ENCODE results near the gene TMIE. TPM values are rescaled to one million over a fixed set of nuclear protein-coding genes. Genes with fewer than 3 reads are reported as not detected.

TMIE gene
- total and polyA plus RNA-seq, 7 donors, result 0.63 to 1.8 (median 1.3) TPM; not detected in 3

GRCh38 chr3:46694520-46694919 is 6.7 kb upstream of the TMIE start:
- TF ChIP-seq EP300 (IDR thresholded peaks at IDR 0.05) (no peak), POLR2AphosphoS5 (IDR thresholded peaks at IDR 0.05) (no peak)
- 96% methylated on average over 3 of the region's 3 CpGs for WGBS, 2 donors
- no peak for DNase-seq
- H3K36me3 ChIP-seq, result no peaks in the 10 kb centered on the region
- no peak overlapping the region for H3K4me3 ChIP-seq
- H3K4me1 ChIP-seq, result peaks cover 0 to 53% (median 48%) of the 10 kb centered on the region in 4 donors
- no peaks in the 10 kb centered on the region for H3K9me3 ChIP-seq
- H3K27me3 ChIP-seq, result no peaks in the 10 kb centered on the region
- peak overlapping the region; percentile 57 to 79 (median 64) for H3K27ac ChIP-seq
- intact Hi-C loops (cut with DNase I), result no loop called here

DNA sequence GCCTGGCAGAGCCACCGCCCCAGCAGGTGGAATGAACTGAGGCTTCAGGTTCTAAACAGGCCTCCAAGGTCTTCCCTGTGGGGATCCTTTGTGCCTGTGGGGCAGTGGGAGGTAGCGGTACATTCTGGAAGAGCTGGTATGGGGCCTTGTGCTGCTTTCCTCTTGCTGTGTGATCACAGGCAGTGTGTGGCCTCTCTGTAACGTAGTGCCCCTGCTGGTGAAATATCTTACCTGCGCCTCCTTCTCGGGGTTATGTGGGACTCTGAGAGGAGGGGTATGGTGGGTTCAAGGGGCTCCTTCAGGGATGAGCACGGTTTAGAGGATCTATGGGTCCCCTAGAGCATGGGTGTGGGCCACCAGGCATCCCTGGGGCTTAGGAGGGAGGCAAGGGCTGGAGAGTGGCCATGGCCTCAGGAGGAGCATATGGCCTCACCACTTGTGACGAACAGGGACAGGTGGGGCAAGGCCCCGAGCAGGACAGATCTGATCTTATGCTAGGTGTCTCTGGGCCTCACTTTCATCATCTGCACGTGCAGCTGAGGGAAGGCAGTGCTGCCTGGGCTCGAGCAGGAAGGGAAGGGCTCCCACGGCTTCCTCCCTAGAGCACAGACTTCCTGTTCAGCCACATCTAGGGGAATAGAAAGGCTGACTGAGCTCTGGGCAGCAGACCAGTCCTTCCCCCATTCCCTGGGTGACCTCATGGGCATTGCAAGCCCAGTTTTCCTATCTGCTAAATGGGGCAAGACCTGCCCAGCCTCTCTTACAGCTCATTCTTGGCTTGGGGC is 5.8 kb upstream of the TMIE start:
- TF ChIP-seq CTCF (IDR thresholded peaks at IDR 0.05) (no peak), POLR2AphosphoS5 (IDR thresholded peaks at IDR 0.05) (peak in 1 of 4 donors; percentile 44)
- H3K27ac ChIP-seq, result peak overlapping the region; percentile 57 to 79 (median 64)
- H3K36me3 ChIP-seq, result no peaks in the 10 kb centered on the region
- 61 to 77% methylated on average over 11 of the region's 11 CpGs for WGBS, 2 donors
- intact Hi-C loops (cut with DNase I), result no loop called here
- peak; percentile 83 for DNase-seq
- no peaks in the 10 kb centered on the region for H3K9me3 ChIP-seq
- no peak overlapping the region for H3K4me3 ChIP-seq
- H3K27me3 ChIP-seq, result peaks cover 0 to under 1% (median 0%) of the 10 kb centered on the region in 3 donors
- peaks cover 0 to 62% (median 50%) of the 10 kb centered on the region in 4 donors for H3K4me1 ChIP-seq

GRCh38 chr3:46695962-46696894 is 5.0 kb upstream of the TMIE start:
- intact Hi-C loops (cut with DNase I), result no loop called here
- Histone ChIP-seq H3K4me1 (peaks cover 0 to 70% (median 58%) of the 10 kb centered on the region in 4 donors), H3K27me3 (peaks cover 0 to 8% (median 6%) of the 10 kb centered on the region in 3 donors), H3K9me3 (no peaks in the 10 kb centered on the region), H3K36me3 (no peaks in the 10 kb centered on the region), H3K4me3 (no peak overlapping the region), H3K27ac (peak overlapping the region; percentile 57 to 79 (median 64))
- TF ChIP-seq POLR2AphosphoS5 (IDR thresholded peaks at IDR 0.05), result peak in 1 of 4 donors; percentile 69
- TF ChIP-seq POLR2A (IDR thresholded peaks at IDR 0.05), result no peak
- peak in 1 of 4 donors; percentile 54 for TF ChIP-seq EP300 (IDR thresholded peaks at IDR 0.05)
- no peak for TF ChIP-seq CTCF (IDR thresholded peaks at IDR 0.05)
- no peak for DNase-seq
- 86 to 87% methylated on average over 4 of the region's 4 CpGs for WGBS, 2 donors

- Histone ChIP-seq H3K9me3 (no peaks in the 10 kb centered on the region), H3K4me1 (peaks cover 0 to 46% (median 39%) of the 10 kb centered on the region in 4 donors), H3K36me3 (no peaks in the 10 kb centered on the region), H3K27ac (peak overlapping the region in 1 of 4 donors; percentile 14), H3K4me3 (no peak overlapping the region), H3K27me3 (peaks cover 0 to 18% (median 14%) of the 10 kb centered on the region in 3 donors)
- 80 to 86% methylated on average over 8 of the region's 8 CpGs for WGBS, 2 donors
- peak; percentile 82 for DNase-seq
- TF ChIP-seq CTCF (IDR thresholded peaks at IDR 0.05) (no peak), POLR2AphosphoS5 (IDR thresholded peaks at IDR 0.05) (peak in 2 of 4 donors; percentile 12 to 42)
- intact Hi-C loops (cut with DNase I), result no loop called here
Measured at GRCh38 chr3:46699676-46700523, 1.3 kb upstream of the TMIE start.
